IMR-90 (cell line): Measurements from ENCODE around the gene TPRKB.

Source experiments
- CEBPB ChIP-seq: IDR thresholded peaks from 2 replicates; pipeline ENCODE4 v1.6.1; 2012; ENCODE audit warnings: low read depth, low read length, improper control_type of control experiment
- CTCF ChIP-seq: conservative IDR thresholded peaks from 2 replicates; pipeline ENCODE4 v1.5.1; 2012; ENCODE audit warnings: mild to moderate bottlenecking, low read depth, low read length, improper control_type of control experiment
- MAFK ChIP-seq: IDR thresholded peaks from 2 replicates; pipeline ENCODE4 v1.6.1; 2012; ENCODE audit warnings: low read depth, low read length, improper control_type of control experiment
- MAZ ChIP-seq: IDR thresholded peaks from 2 replicates; pipeline ENCODE4 v1.6.1; 2012; ENCODE audit warnings: low read depth, mild to moderate bottlenecking, low read length, improper control_type of control experiment, moderate library complexity, borderline replicate concordance
- MXI1 ChIP-seq: IDR thresholded peaks from 2 replicates; pipeline ENCODE4 v1.6.1; 2012; ENCODE audit warnings: low read depth, mild to moderate bottlenecking, low read length, moderate library complexity, borderline replicate concordance
- POLR2A ChIP-seq: IDR thresholded peaks from 2 replicates; pipeline ENCODE4 v1.6.1; 2012; ENCODE audit warnings: mild to moderate bottlenecking, low read depth, low read length
- USF2 ChIP-seq: fragments of 150-350 bp; IDR thresholded peaks from 2 replicates; pipeline ENCODE4 v1.6.1; 2017; ENCODE audit warnings: mild to moderate bottlenecking, antibody characterized with exemption, low read length, low read depth

- TF ChIP-seq CTCF, result no peak
- TF ChIP-seq MXI1, result no peak
- no peak for TF ChIP-seq MAFK
- no peak for TF ChIP-seq MAZ
- TF ChIP-seq POLR2A, result no peak
- no peak for TF ChIP-seq USF2
- TF ChIP-seq CEBPB, result no peak
These were observed 28.6 kb downstream of the TPRKB start for GRCh38 chr2:73708527-73708926.
